OCI-LY7 (cell line): ENCODE data around the gene SPATS2L.

Experiments
- CTCF ChIP-seq: fragments of 200-600 bp; sonication (generic); conservative IDR thresholded peaks from 2 replicates; pipeline ENCODE4 v1.5.1; 2014; ENCODE audit warnings: mild to moderate bottlenecking, antibody characterized with exemption, low read length, moderate library complexity, mixed read lengths
- EZH2phosphoT487 ChIP-seq: fragments of 200-600 bp; sonication (generic); IDR thresholded peaks from 2 replicates; pipeline ENCODE4 v1.6.1; 2018; ENCODE audit warnings: low read depth, borderline replicate concordance, mild to moderate bottlenecking, mixed run types, antibody characterized with exemption, low read length, moderate library complexity, mixed read lengths

DNA sequence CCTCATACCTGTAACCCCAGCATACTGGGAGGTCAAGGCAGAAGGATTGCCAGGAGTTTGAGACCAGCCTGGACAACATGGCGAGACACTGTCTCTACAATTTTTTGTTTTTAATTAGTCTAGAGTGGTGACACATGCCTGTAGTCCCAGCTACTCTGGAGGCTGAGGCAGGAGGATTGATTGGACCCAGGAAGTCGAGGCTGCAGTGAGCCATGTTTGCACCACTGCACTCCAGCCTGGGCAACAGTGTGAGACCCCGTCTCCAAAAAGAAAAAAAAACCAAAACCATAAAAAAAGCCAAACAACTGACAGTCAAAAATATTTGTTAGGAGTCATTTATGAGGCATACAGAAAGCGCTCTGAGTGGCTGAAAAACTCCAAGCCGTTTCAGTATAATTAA, 107.9 kb downstream of the SPATS2L start:
- TF ChIP-seq CTCF (no peak), EZH2phosphoT487 (no peak)
